Measurements from ENCODE around the gene KRT32. TPM values are rescaled to one million over a fixed set of nuclear protein-coding genes. Genes with fewer than 3 reads are reported as not detected.

KRT32 gene
- total and polyA plus RNA-seq, 9 donors, result not detected

- peaks cover 9% of the 10 kb centered on the region for H3K4me1 ChIP-seq (ENCODE audit: control insufficient read depth, insufficient read depth, low read length)
- peaks cover 5% of the 10 kb centered on the region for H3K27me3 ChIP-seq (ENCODE audit: control insufficient read depth, insufficient read depth, low read length)
- H3K27ac ChIP-seq (ENCODE audit: low read length), result no peak overlapping the region
- H3K9me3 ChIP-seq (replicated peaks; ENCODE audit: control insufficient read depth, low read depth, low read length), result no peaks in the 10 kb centered on the region
- peak; percentile 56 for DNase-seq
- H3K36me3 ChIP-seq (ENCODE audit: control insufficient read depth, insufficient read depth, low read length), result no peaks in the 10 kb centered on the region
- WGBS (ENCODE audit: insufficient coverage), result 27% methylated on average over 2 of the region's 4 CpGs
- H3K4me3 ChIP-seq (ENCODE audit: low read length), result no peak overlapping the region
Measured at GRCh38 chr17:41492771-41493170, 25.6 kb upstream of the KRT32 start.

GRCh38 chr17:41492351-41492750 is 25.2 kb upstream of the KRT32 start:
- Histone ChIP-seq H3K36me3 (ENCODE audit: control insufficient read depth, insufficient read depth, low read length) (no peaks in the 10 kb centered on the region), H3K27ac (ENCODE audit: low read length) (no peak overlapping the region), H3K4me1 (ENCODE audit: control insufficient read depth, insufficient read depth, low read length) (peaks cover 9% of the 10 kb centered on the region), H3K27me3 (ENCODE audit: control insufficient read depth, insufficient read depth, low read length) (peaks cover 5% of the 10 kb centered on the region), H3K4me3 (ENCODE audit: low read length) (no peak overlapping the region), H3K9me3 (replicated peaks; ENCODE audit: control insufficient read depth, low read depth, low read length) (no peaks in the 10 kb centered on the region)
- peak; percentile 52 for DNase-seq
- WGBS (ENCODE audit: insufficient coverage), result 43% methylated on average over 4 of the region's 6 CpGs

DNA sequence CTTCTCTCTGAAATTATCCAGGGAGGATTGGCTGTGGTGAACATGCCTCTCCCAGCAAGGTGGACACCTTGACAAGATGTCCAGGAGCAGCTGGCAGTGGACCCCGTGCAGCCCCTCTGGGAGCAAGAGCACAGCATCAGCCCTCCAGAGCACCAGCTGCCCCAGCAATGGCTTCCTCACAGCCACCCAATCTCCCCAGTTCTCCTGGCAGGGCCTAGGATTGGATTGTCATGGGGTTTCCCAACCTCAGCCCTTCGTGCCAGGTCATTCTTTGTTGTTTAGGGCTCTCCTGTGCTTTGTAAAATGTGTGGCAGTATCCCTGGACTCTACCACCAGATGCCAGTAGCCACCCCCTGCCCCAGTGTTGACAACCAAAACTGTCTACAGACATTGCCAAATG is 24.3 kb upstream of the KRT32 start:
- H3K9me3 ChIP-seq (replicated peaks; ENCODE audit: control insufficient read depth, low read depth, low read length), result no peaks in the 10 kb centered on the region
- H3K4me1 ChIP-seq (ENCODE audit: control insufficient read depth, insufficient read depth, low read length), result peaks cover 9% of the 10 kb centered on the region
- no peaks in the 10 kb centered on the region for H3K36me3 ChIP-seq (ENCODE audit: control insufficient read depth, insufficient read depth, low read length)
- WGBS (ENCODE audit: insufficient coverage), result no CpG with 5 or more reads among the region's 2 CpGs
- H3K27me3 ChIP-seq (ENCODE audit: control insufficient read depth, insufficient read depth, low read length), result peaks cover 5% of the 10 kb centered on the region
- H3K4me3 ChIP-seq (ENCODE audit: low read length), result no peak overlapping the region
- H3K27ac ChIP-seq (ENCODE audit: low read length), result no peak overlapping the region
- DNase-seq, result no peak

GRCh38 chr17:41490000-41490990 is 23.1 kb upstream of the KRT32 start:
- H3K27me3 ChIP-seq (ENCODE audit: control insufficient read depth, insufficient read depth, low read length), result peaks cover 8% of the 10 kb centered on the region
- peaks cover 8% of the 10 kb centered on the region for H3K4me1 ChIP-seq (ENCODE audit: control insufficient read depth, insufficient read depth, low read length)
- DNase-seq, result no peak
- no peaks in the 10 kb centered on the region for H3K36me3 ChIP-seq (ENCODE audit: control insufficient read depth, insufficient read depth, low read length)
- no peak overlapping the region for H3K4me3 ChIP-seq (ENCODE audit: low read length)
- WGBS (ENCODE audit: insufficient coverage), result 60% methylated on average over 6 of the region's 10 CpGs
- H3K27ac ChIP-seq (ENCODE audit: low read length), result no peak overlapping the region
- H3K9me3 ChIP-seq (replicated peaks; ENCODE audit: control insufficient read depth, low read depth, low read length), result no peaks in the 10 kb centered on the region

- H3K4me1 ChIP-seq (ENCODE audit: control insufficient read depth, insufficient read depth, low read length), result peaks cover 6% of the 10 kb centered on the region
- no peak within 1 kb of the TSS for H3K27ac ChIP-seq (ENCODE audit: low read length)
- peaks cover 9% of the 10 kb centered on the region for H3K27me3 ChIP-seq (ENCODE audit: control insufficient read depth, insufficient read depth, low read length)
- H3K36me3 ChIP-seq (ENCODE audit: control insufficient read depth, insufficient read depth, low read length), result no peaks in the 10 kb centered on the region
- 89% methylated on average over 12 of the region's 12 CpGs for WGBS (ENCODE audit: insufficient coverage)
- no peak for DNase-seq
- no peak within 1 kb of the TSS for H3K4me3 ChIP-seq (ENCODE audit: low read length)
- no peaks in the 10 kb centered on the region for H3K9me3 ChIP-seq (replicated peaks; ENCODE audit: control insufficient read depth, low read depth, low read length)
Measured at GRCh38 chr17:41489531-41489930, 22.3 kb upstream of the KRT32 start, which contains the start of gene KRT36. TSS of gene KRT36 (minus strand) at chr17:41489910. CDS start at chr17:41489864, 46 bp downstream.

- Histone ChIP-seq H3K4me3 (ENCODE audit: low read length) (no peak overlapping the region), H3K36me3 (ENCODE audit: control insufficient read depth, insufficient read depth, low read length) (no peaks in the 10 kb centered on the region), H3K27me3 (ENCODE audit: control insufficient read depth, insufficient read depth, low read length) (peaks cover 11% of the 10 kb centered on the region), H3K27ac (ENCODE audit: low read length) (no peak overlapping the region), H3K9me3 (replicated peaks; ENCODE audit: control insufficient read depth, low read depth, low read length) (no peaks in the 10 kb centered on the region), H3K4me1 (ENCODE audit: control insufficient read depth, insufficient read depth, low read length) (no peaks in the 10 kb centered on the region)
- DNase-seq, result no peak
- 62% methylated on average over 19 of the region's 29 CpGs for WGBS (ENCODE audit: insufficient coverage)
Measured at GRCh38 chr17:41486809-41487530, 19.8 kb upstream of the KRT32 start.

- no peak overlapping the region for H3K27ac ChIP-seq (ENCODE audit: low read length)
- no peaks in the 10 kb centered on the region for H3K4me1 ChIP-seq (ENCODE audit: control insufficient read depth, insufficient read depth, low read length)
- H3K9me3 ChIP-seq (replicated peaks; ENCODE audit: control insufficient read depth, low read depth, low read length), result no peaks in the 10 kb centered on the region
- no peak for DNase-seq
- 94% methylated on average over 13 of the region's 13 CpGs for WGBS (ENCODE audit: insufficient coverage)
- peaks cover 8% of the 10 kb centered on the region for H3K27me3 ChIP-seq (ENCODE audit: control insufficient read depth, insufficient read depth, low read length)
- no peaks in the 10 kb centered on the region for H3K36me3 ChIP-seq (ENCODE audit: control insufficient read depth, insufficient read depth, low read length)
- no peak overlapping the region for H3K4me3 ChIP-seq (ENCODE audit: low read length)
Measured at GRCh38 chr17:41486316-41486715, 19.1 kb upstream of the KRT32 start.

- Histone ChIP-seq H3K4me3 (ENCODE audit: low read length) (no peak overlapping the region), H3K36me3 (ENCODE audit: control insufficient read depth, insufficient read depth, low read length) (no peaks in the 10 kb centered on the region), H3K4me1 (ENCODE audit: control insufficient read depth, insufficient read depth, low read length) (no peaks in the 10 kb centered on the region), H3K27ac (ENCODE audit: low read length) (no peak overlapping the region), H3K9me3 (replicated peaks; ENCODE audit: control insufficient read depth, low read depth, low read length) (no peaks in the 10 kb centered on the region), H3K27me3 (ENCODE audit: control insufficient read depth, insufficient read depth, low read length) (peaks cover 6% of the 10 kb centered on the region)
- DNase-seq, result no peak
- 83% methylated on average over 8 of the region's 8 CpGs for WGBS (ENCODE audit: insufficient coverage)
Measured at GRCh38 chr17:41484920-41485904, 18.0 kb upstream of the KRT32 start.

- WGBS (ENCODE audit: insufficient coverage), result 66% methylated on average over 2 of the region's 7 CpGs
- no peak overlapping the region for H3K27ac ChIP-seq (ENCODE audit: low read length)
- peaks cover 6% of the 10 kb centered on the region for H3K27me3 ChIP-seq (ENCODE audit: control insufficient read depth, insufficient read depth, low read length)
Measured at GRCh38 chr17:41483991-41484826, 17.0 kb upstream of the KRT32 start.

More at GRCh38 chr17:41483991-41484826, 17.0 kb upstream of the KRT32 start:
- Histone ChIP-seq H3K36me3 (ENCODE audit: control insufficient read depth, insufficient read depth, low read length) (no peaks in the 10 kb centered on the region), H3K4me1 (ENCODE audit: control insufficient read depth, insufficient read depth, low read length) (no peaks in the 10 kb centered on the region), H3K9me3 (replicated peaks; ENCODE audit: control insufficient read depth, low read depth, low read length) (no peaks in the 10 kb centered on the region), H3K4me3 (ENCODE audit: low read length) (no peak overlapping the region)
- no peak for DNase-seq
